Liver (tissue), 3 donors: ENCODE measurements around the gene RETREG1.

Experiments
- CTCF ChIP-seq: fragments of 150-350 bp; IDR thresholded peaks from 2 replicates; pipeline ENCODE4 v1.5.1; 2017; ENCODE audit warnings: improper control_type of control experiment, low read depth, low read length; ENCODE audit not compliant: missing input control
- EGR1 ChIP-seq, 2 donors: IDR thresholded peaks; 2 replicates each; pipeline ENCODE4 v1.6.1; 2016 to 2018; ENCODE audit warnings: antibody characterized with exemption in 2 of 2, low read depth in 2 of 2
- GABPA ChIP-seq, 2 donors: IDR thresholded peaks in 1 of 2; conservative IDR thresholded peaks in 1 of 2; 2 replicates each; pipeline ENCODE4 v1.6.1; 2016; ENCODE audit warnings: antibody characterized with exemption in 2 of 2, mild to moderate bottlenecking in 1 of 2, moderate library complexity in 1 of 2
- JUND ChIP-seq, 2 donors: IDR thresholded peaks; 2 replicates each; pipeline ENCODE4 v1.6.1; 2016; ENCODE audit warnings: antibody characterized with exemption in 2 of 2
- RAD21 ChIP-seq, 2 donors: IDR thresholded peaks; 2 replicates each; pipeline ENCODE4 v1.6.1; 2016; ENCODE audit warnings: antibody characterized with exemption in 2 of 2, mild to moderate bottlenecking in 2 of 2
- SP1 ChIP-seq: IDR thresholded peaks from 2 replicates; pipeline ENCODE4 v1.6.1; 2018; ENCODE audit warnings: antibody characterized with exemption, mild to moderate bottlenecking
- TAF1 ChIP-seq: conservative IDR thresholded peaks from 2 replicates; pipeline ENCODE4 v1.6.1; 2016; ENCODE audit warnings: antibody characterized with exemption, mild to moderate bottlenecking
- YY1 ChIP-seq: IDR thresholded peaks from 2 replicates; pipeline ENCODE4 v1.6.1; 2016; ENCODE audit warnings: antibody characterized with exemption, mild to moderate bottlenecking
- ZBTB33 ChIP-seq: IDR thresholded peaks from 2 replicates; pipeline ENCODE4 v1.6.1; 2016; ENCODE audit warnings: antibody characterized with exemption
- TF ChIP-seq, protein P1 (sequence below): IDR thresholded peaks from 2 replicates; pipeline ENCODE4 v1.6.1; 2016; ENCODE audit warnings: antibody characterized with exemption
- TF ChIP-seq, protein P2 (sequence below): IDR thresholded peaks from 2 replicates; pipeline ENCODE4 v1.6.1; 2016; ENCODE audit warnings: antibody characterized with exemption, mild to moderate bottlenecking
- donor health status: healthy.
- donor health status: healthy.

- TF ChIP-seq CTCF (no peak), RAD21 (IDR thresholded peaks at IDR 0.05) (no peak), YY1 (no peak), TAF1 (no peak), SP1 (no peak), EGR1 (IDR thresholded peaks at IDR 0.05; ENCODE audit: low read depth in 2 of 2) (no peak), ZBTB33 (no peak), GABPA (IDR thresholded peaks at IDR 0.05 in 1 of 2, conservative IDR thresholded peaks at IDR 0.05 in 1 of 2) (no peak), JUND (IDR thresholded peaks at IDR 0.05) (no peak)
- TF ChIP-seq, protein P1, sequence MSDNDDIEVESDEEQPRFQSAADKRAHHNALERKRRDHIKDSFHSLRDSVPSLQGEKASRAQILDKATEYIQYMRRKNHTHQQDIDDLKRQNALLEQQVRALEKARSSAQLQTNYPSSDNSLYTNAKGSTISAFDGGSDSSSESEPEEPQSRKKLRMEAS, result no peak
- TF ChIP-seq, protein P2, sequence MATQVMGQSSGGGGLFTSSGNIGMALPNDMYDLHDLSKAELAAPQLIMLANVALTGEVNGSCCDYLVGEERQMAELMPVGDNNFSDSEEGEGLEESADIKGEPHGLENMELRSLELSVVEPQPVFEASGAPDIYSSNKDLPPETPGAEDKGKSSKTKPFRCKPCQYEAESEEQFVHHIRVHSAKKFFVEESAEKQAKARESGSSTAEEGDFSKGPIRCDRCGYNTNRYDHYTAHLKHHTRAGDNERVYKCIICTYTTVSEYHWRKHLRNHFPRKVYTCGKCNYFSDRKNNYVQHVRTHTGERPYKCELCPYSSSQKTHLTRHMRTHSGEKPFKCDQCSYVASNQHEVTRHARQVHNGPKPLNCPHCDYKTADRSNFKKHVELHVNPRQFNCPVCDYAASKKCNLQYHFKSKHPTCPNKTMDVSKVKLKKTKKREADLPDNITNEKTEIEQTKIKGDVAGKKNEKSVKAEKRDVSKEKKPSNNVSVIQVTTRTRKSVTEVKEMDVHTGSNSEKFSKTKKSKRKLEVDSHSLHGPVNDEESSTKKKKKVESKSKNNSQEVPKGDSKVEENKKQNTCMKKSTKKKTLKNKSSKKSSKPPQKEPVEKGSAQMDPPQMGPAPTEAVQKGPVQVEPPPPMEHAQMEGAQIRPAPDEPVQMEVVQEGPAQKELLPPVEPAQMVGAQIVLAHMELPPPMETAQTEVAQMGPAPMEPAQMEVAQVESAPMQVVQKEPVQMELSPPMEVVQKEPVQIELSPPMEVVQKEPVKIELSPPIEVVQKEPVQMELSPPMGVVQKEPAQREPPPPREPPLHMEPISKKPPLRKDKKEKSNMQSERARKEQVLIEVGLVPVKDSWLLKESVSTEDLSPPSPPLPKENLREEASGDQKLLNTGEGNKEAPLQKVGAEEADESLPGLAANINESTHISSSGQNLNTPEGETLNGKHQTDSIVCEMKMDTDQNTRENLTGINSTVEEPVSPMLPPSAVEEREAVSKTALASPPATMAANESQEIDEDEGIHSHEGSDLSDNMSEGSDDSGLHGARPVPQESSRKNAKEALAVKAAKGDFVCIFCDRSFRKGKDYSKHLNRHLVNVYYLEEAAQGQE, result no peak
These were observed 135.8 kb downstream of the RETREG1 start for GRCh38 chr5:16480821-16481538.
